Tibial artery (tissue), 4 donors: ENCODE results near the gene SRRM5.
A peak's percentile ranks its signal among the peaks of the same experiment; 100 is the strongest.

Experiments used
- DNase-seq, 2 donors: peaks; one replicate each; pipeline ENCODE4 v3.0.0-alpha.2; 2019
- H3K27ac ChIP-seq, 2 donors: fragments of 200-600 bp; sonication (generic) in 1 of 2; 1 replicate in 1 of 2; 2 replicates in 1 of 2; pipeline ENCODE4 v1.5.1; 2018 to 2019; ENCODE audit warnings: mild to moderate bottlenecking in 1 of 2
- H3K27me3 ChIP-seq, 2 donors: fragments of 200-600 bp; sonication (generic) in 1 of 2; one replicate each; pipeline versions ENCODE4 v1.5.1 to v1.6.0; 2016 to 2019
- H3K36me3 ChIP-seq, 3 donors: fragments of 200-600 bp; sonication (generic) in 2 of 3; one replicate each; pipeline ENCODE4 v1.5.1; 2016 to 2019; ENCODE audit warnings: mild to moderate bottlenecking in 2 of 3
- H3K4me1 ChIP-seq, 4 donors: fragments of 200-600 bp; sonication (generic) in 2 of 4; 1 replicate in 3 of 4; 2 replicates in 1 of 4; pipeline ENCODE4 v1.5.1; 2016 to 2019
- H3K4me3 ChIP-seq, 2 donors: fragments of 200-600 bp; sonication (generic) in 1 of 2; 1 replicate in 1 of 2; 2 replicates in 1 of 2; pipeline ENCODE4 v1.5.1; 2018 to 2019; ENCODE audit warnings: mild to moderate bottlenecking in 2 of 2
- H3K9me3 ChIP-seq, 3 donors: fragments of 200-600 bp; sonication (generic) in 1 of 3; one replicate each; pipeline ENCODE4 v1.5.1; 2016 to 2019
- CTCF ChIP-seq, 2 experiments: fragments of 200-600 bp in 1 of 2; fragments of 450-650 bp in 1 of 2; IDR thresholded peaks; one replicate each; pipeline ENCODE4 v1.5.1; 2017 to 2019; ENCODE audit warnings: antibody characterized with exemption in 2 of 2, mild to moderate bottlenecking in 1 of 2, moderate library complexity in 1 of 2
- intact Hi-C: fragments of 100-400 bp; cut with DNase I; formaldehyde crosslinking; loops from one replicate; pipeline ENCODE4 v1.15.0; 2023; ENCODE audit warnings: low total_unique reads

Gene SRRM5

GRCh38 chr19:43569657-43570056, 42.2 kb upstream of the SRRM5 start:
- no peak overlapping the region for H3K4me3 ChIP-seq
- TF ChIP-seq CTCF (IDR thresholded peaks at IDR 0.05) = no peak
- peaks cover 0 to 7% (median 4%) of the 10 kb centered on the region in 4 donors for H3K4me1 ChIP-seq
- intact Hi-C loops = no loop called here
- no peaks in the 10 kb centered on the region for H3K27me3 ChIP-seq
- DNase-seq = no peak
- no peak overlapping the region for H3K27ac ChIP-seq
- H3K36me3 ChIP-seq = peaks cover 0 to 21% (median 4%) of the 10 kb centered on the region in 3 donors
- no peaks in the 10 kb centered on the region for H3K9me3 ChIP-seq

GRCh38 chr19:43570174-43570791, 41.6 kb upstream of the SRRM5 start:
- no peak overlapping the region for H3K27ac ChIP-seq
- no peaks in the 10 kb centered on the region for H3K27me3 ChIP-seq
- peaks cover 0 to 11% (median 7%) of the 10 kb centered on the region in 4 donors for H3K4me1 ChIP-seq
- H3K36me3 ChIP-seq = peaks cover 0 to 21% (median 4%) of the 10 kb centered on the region in 3 donors
- no peak overlapping the region for H3K4me3 ChIP-seq
- DNase-seq = no peak
- TF ChIP-seq CTCF (IDR thresholded peaks at IDR 0.05) = no peak
- intact Hi-C loops = no loop called here
- no peaks in the 10 kb centered on the region for H3K9me3 ChIP-seq

- H3K4me1 ChIP-seq = peaks cover 0 to 16% (median 10%) of the 10 kb centered on the region in 4 donors
Observed at GRCh38 chr19:43572171-43572588, 39.7 kb upstream of the SRRM5 start.

GRCh38 chr19:43574424-43575155, 37.3 kb upstream of the SRRM5 start:
- no peak for TF ChIP-seq CTCF (IDR thresholded peaks at IDR 0.05)
- peaks cover 0 to 16% (median 10%) of the 10 kb centered on the region in 4 donors for H3K4me1 ChIP-seq
- no peak for DNase-seq
- H3K36me3 ChIP-seq = peaks cover 0 to 21% (median 4%) of the 10 kb centered on the region in 3 donors
- H3K9me3 ChIP-seq = no peaks in the 10 kb centered on the region
- intact Hi-C loops = loop anchor here (1.0 kb wide), 1 partner anchor 22 kb away; the partner anchor contains the start of genes IRGQ and ZNF576
- peak overlapping the region; percentile 77 to 87 for H3K27ac ChIP-seq
- H3K4me3 ChIP-seq = peak overlapping the region; percentile 76 to 77
- no peaks in the 10 kb centered on the region for H3K27me3 ChIP-seq

More at GRCh38 chr19:43572171-43572588, 39.7 kb upstream of the SRRM5 start:
- H3K4me3 ChIP-seq = no peak overlapping the region
- H3K27ac ChIP-seq = no peak overlapping the region
- H3K36me3 ChIP-seq = peaks cover 0 to 21% (median 4%) of the 10 kb centered on the region in 3 donors
- intact Hi-C loops = no loop called here
- TF ChIP-seq CTCF (IDR thresholded peaks at IDR 0.05) = no peak
- H3K9me3 ChIP-seq = no peaks in the 10 kb centered on the region
- DNase-seq = no peak
- no peaks in the 10 kb centered on the region for H3K27me3 ChIP-seq

GRCh38 chr19:43575156-43575950, 36.5 kb upstream of the SRRM5 start, which contains the start of the genes PINLYP and XRCC1:
Gene PINLYP, plus strand, starts transcription at chr19:43575801. Its CDS starts 1,391 bp downstream, at chr19:43577192.
Gene XRCC1, minus strand, starts transcription at chr19:43575527. Its CDS starts 69 bp downstream, at chr19:43575458.
- no peak for TF ChIP-seq CTCF (IDR thresholded peaks at IDR 0.05)
- DNase-seq = peak; percentile 98 to 99
- Histone ChIP-seq H3K4me3 (peak within 1 kb of the TSS; percentile 76 to 77), H3K27me3 (no peaks in the 10 kb centered on the region), H3K36me3 (peaks cover 0 to 21% (median 4%) of the 10 kb centered on the region in 3 donors), H3K4me1 (peaks cover 0 to 21% (median 10%) of the 10 kb centered on the region in 4 donors), H3K27ac (peak within 1 kb of the TSS; percentile 77 to 87), H3K9me3 (no peaks in the 10 kb centered on the region)
- intact Hi-C loops = loop anchor here (1.0 kb wide), 1 partner anchor 21 kb away; the partner anchor contains the start of genes IRGQ and ZNF576
